CD4-positive, alpha-beta T cell (primary cell): ENCODE results near the gene TBX1. TPM values are rescaled to one million over a fixed set of nuclear protein-coding genes. Genes with fewer than 3 reads are reported as not detected.

Experiments
- ATAC-seq: fragments of 200-7000 bp; cut with Tn5 transposase; one replicate; pipeline ENCODE4 v1.10.0; 2022; ENCODE audit warnings: mild to moderate bottlenecking; ENCODE audit not compliant: poor library complexity
- CTCF ChIA-PET: fragments of 350-600 bp; sonication (Branson Sonifier 250); formaldehyde crosslinking; loops from one replicate; lab custom pipeline; 2021; ENCODE audit warnings: antibody characterized with exemption, inconsistent platforms; lab: Charles Lee
- POLR2A ChIA-PET: fragments of 350-600 bp; sonication (Branson Sonifier 250); formaldehyde crosslinking; loops from one replicate; lab custom pipeline; 2021; ENCODE audit warnings: antibody characterized with exemption, inconsistent platforms; lab: Charles Lee
- DNase-seq, 14 experiments: peaks; one replicate each; pipeline ENCODE4 v3.0.0-alpha.2; 2013 to 2020; ENCODE audit warnings: mixed read lengths in 2 of 14
- H3K27ac ChIP-seq, 2 donors: one replicate each; pipeline versions ENCODE4 v1.5.1 to v1.7.0; 2013; ENCODE audit warnings: low read length in 2 of 2, low read depth in 1 of 2, mild to moderate bottlenecking in 1 of 2
- H3K27me3 ChIP-seq, 2 experiments: 1 replicate in 1 of 2; 2 replicates in 1 of 2; pipeline versions ENCODE4 v1.6.1 to v1.7.0; 2013; ENCODE audit warnings: low read length in 2 of 2, control low read depth in 1 of 2, mild to moderate bottlenecking in 1 of 2, moderate library complexity in 1 of 2; ENCODE audit not compliant: insufficient read depth in 2 of 2, control insufficient read depth in 1 of 2
- H3K36me3 ChIP-seq: one replicate; pipeline ENCODE4 v1.6.1; 2013; ENCODE audit warnings: low read length, control low read depth; ENCODE audit not compliant: insufficient read depth
- H3K4me1 ChIP-seq: one replicate; pipeline ENCODE4 v1.6.1; 2013; ENCODE audit warnings: low read length, control low read depth; ENCODE audit not compliant: insufficient read depth
- H3K4me3 ChIP-seq: one replicate; pipeline ENCODE4 v1.5.1; 2013; ENCODE audit warnings: mild to moderate bottlenecking, low read length, moderate library complexity
- H3K9me3 ChIP-seq, 2 experiments: 1 replicate in 1 of 2; 2 replicates in 1 of 2; pipeline versions ENCODE4 v1.6.1 to v1.7.0; 2013; ENCODE audit warnings: low read length in 2 of 2, mild to moderate bottlenecking in 2 of 2, control low read depth in 1 of 2, moderate library complexity in 1 of 2; ENCODE audit not compliant: control insufficient read depth in 1 of 2, insufficient read depth in 1 of 2
- H3K27ac Mint-ChIP-seq: one replicate; pipeline ENCODE4 v1.8.0; 2020; ENCODE audit warnings: mixed read lengths
- H3K27me3 Mint-ChIP-seq: one replicate; pipeline ENCODE4 v1.8.0; 2021; ENCODE audit warnings: mixed read lengths
- H3K36me3 Mint-ChIP-seq: one replicate; pipeline ENCODE4 v1.8.0; 2021; ENCODE audit warnings: low read depth, mixed read lengths
- H3K4me1 Mint-ChIP-seq: one replicate; pipeline ENCODE4 v1.8.0; 2021; ENCODE audit warnings: low read depth, mixed read lengths
- H3K4me3 Mint-ChIP-seq: one replicate; pipeline ENCODE4 v1.8.0; 2020; ENCODE audit warnings: mild to moderate bottlenecking, mixed read lengths
- H3K9me3 Mint-ChIP-seq: one replicate; pipeline ENCODE4 v1.8.0; 2020; ENCODE audit warnings: mixed read lengths
- intact Hi-C, 2 experiments: fragments of 100-400 bp; cut with DNase I in 1 of 2; cut with micrococcal nuclease in 1 of 2; formaldehyde crosslinking; loops; one replicate each; pipeline versions ENCODE4 v1.15.1 to v1.9.0; 2023 to 2025; cut with DNase I, micrococcal nuclease
- total RNA-seq, 174 experiments: library from RNA in 2 of 174; stranded (reverse) in 2 of 174; gene quantifications; one replicate each; pipeline ENCODE4 v1.2.3 and lab custom pipeline; 2021 to 2026
- TF ChIP-seq, protein P1 (sequence below): fragments of 200-600 bp; IDR thresholded peaks from one replicate; pipeline ENCODE4 v1.8.0; 2022; ENCODE audit warnings: antibody characterized with exemption, mild to moderate bottlenecking

Gene TBX1
- total RNA-seq, 2 experiments from 2014 or later, result not detected

- H3K9me3 ChIP-seq, result peaks cover 0 to 10% of the 10 kb centered on the region in 2 experiments
- Mint-ChIP-seq H3K4me1 (no peaks in the 10 kb centered on the region), H3K4me3 (no peak overlapping the region), H3K27ac (no peak overlapping the region), H3K27me3 (peaks cover 19% of the 10 kb centered on the region), H3K36me3 (no peaks in the 10 kb centered on the region), H3K9me3 (no peaks in the 10 kb centered on the region)
- no peak overlapping the region for H3K4me3 ChIP-seq
- DNase-seq (no peak), ATAC-seq (no peak)
- peaks cover 25% of the 10 kb centered on the region for H3K4me1 ChIP-seq
- ChIA-PET POLR2A (no interaction called here), CTCF (no interaction called here)
- TF ChIP-seq, protein P1, sequence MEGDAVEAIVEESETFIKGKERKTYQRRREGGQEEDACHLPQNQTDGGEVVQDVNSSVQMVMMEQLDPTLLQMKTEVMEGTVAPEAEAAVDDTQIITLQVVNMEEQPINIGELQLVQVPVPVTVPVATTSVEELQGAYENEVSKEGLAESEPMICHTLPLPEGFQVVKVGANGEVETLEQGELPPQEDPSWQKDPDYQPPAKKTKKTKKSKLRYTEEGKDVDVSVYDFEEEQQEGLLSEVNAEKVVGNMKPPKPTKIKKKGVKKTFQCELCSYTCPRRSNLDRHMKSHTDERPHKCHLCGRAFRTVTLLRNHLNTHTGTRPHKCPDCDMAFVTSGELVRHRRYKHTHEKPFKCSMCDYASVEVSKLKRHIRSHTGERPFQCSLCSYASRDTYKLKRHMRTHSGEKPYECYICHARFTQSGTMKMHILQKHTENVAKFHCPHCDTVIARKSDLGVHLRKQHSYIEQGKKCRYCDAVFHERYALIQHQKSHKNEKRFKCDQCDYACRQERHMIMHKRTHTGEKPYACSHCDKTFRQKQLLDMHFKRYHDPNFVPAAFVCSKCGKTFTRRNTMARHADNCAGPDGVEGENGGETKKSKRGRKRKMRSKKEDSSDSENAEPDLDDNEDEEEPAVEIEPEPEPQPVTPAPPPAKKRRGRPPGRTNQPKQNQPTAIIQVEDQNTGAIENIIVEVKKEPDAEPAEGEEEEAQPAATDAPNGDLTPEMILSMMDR, result no peak
- no peak overlapping the region for H3K27ac ChIP-seq
- H3K27me3 ChIP-seq, result peaks cover 15 to 26% of the 10 kb centered on the region in 2 experiments
- intact Hi-C loops, result no loop called here
- H3K36me3 ChIP-seq, result no peaks in the 10 kb centered on the region
Observed at GRCh38 chr22:19727310-19728150, 33.0 kb upstream of the TBX1 start.

DNA sequence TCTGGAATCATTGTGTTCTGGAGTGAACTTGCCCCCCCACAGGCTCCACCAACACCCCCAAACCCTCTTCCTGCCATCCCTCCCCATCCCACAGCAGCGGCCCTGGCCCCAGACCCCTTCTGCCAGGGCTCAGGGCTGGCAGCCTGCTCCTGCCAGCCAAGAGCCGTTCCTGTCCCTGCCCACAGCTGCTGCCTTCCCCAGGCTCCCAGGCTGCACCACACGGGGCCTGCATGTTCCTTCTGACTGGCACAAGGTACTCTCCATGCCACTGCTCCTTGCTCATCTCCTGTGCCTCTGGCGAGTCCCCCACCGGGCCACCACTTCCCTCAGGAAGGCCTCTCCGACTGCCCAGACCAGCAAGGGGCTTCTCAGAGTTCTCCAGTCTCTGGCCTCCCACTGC lies 32.3 kb upstream of the TBX1 start:
- peaks cover 0 to 3% of the 10 kb centered on the region in 2 experiments for H3K9me3 ChIP-seq
- H3K4me1 Mint-ChIP-seq, result no peaks in the 10 kb centered on the region
- TF ChIP-seq, protein P1, result no peak
- ATAC-seq (no peak), DNase-seq (no peak)
- H3K36me3 Mint-ChIP-seq, result no peaks in the 10 kb centered on the region
- POLR2A ChIA-PET, result no interaction called here
- CTCF ChIA-PET, result no interaction called here
- no peak overlapping the region for H3K27ac Mint-ChIP-seq
- H3K4me3 ChIP-seq, result no peak overlapping the region
- peaks cover 8 to 19% of the 10 kb centered on the region in 2 experiments for H3K27me3 ChIP-seq
- peaks cover 12% of the 10 kb centered on the region for H3K27me3 Mint-ChIP-seq
- H3K27ac ChIP-seq, result no peak overlapping the region
- H3K9me3 Mint-ChIP-seq, result no peaks in the 10 kb centered on the region
- intact Hi-C loops, result no loop called here
- no peak overlapping the region for H3K4me3 Mint-ChIP-seq
- no peaks in the 10 kb centered on the region for H3K36me3 ChIP-seq
- H3K4me1 ChIP-seq, result peaks cover 17% of the 10 kb centered on the region

DNA sequence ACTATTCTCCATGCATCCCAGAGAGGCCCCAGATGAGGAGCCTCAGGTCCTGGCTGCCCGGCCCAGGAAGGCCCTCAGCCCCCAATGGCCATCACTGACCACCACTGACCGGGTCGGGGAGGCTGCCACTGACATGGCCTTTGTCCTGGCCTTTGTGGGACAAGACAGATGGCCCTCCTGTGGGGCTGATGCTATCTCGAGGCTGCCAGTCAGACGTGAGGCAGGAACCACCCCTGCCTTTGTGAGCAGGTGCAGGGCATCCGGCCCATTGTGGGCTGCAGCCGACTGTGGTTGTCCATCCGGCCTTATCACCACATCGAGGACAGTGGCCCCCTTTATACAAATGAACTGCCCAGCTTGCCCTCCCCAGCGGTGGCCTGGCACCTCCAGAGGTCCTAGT lies 31.7 kb upstream of the TBX1 start:
- CTCF ChIA-PET, result no interaction called here
- intact Hi-C loops, result no loop called here
- peaks cover 11% of the 10 kb centered on the region for H3K27me3 Mint-ChIP-seq

More for the DNA sequence above, 31.7 kb upstream of the TBX1 start:
- H3K4me1 ChIP-seq, result peaks cover 13% of the 10 kb centered on the region
- TF ChIP-seq, protein P1, result no peak
- DNase-seq, result no peak
- no peak for ATAC-seq
- Mint-ChIP-seq H3K27ac (no peak overlapping the region), H3K4me3 (no peak overlapping the region), H3K36me3 (no peaks in the 10 kb centered on the region), H3K9me3 (no peaks in the 10 kb centered on the region), H3K4me1 (no peaks in the 10 kb centered on the region)
- peaks cover 7 to 14% of the 10 kb centered on the region in 2 experiments for H3K27me3 ChIP-seq
- H3K9me3 ChIP-seq, result peaks cover 0 to 3% of the 10 kb centered on the region in 2 experiments
- POLR2A ChIA-PET, result no interaction called here
- H3K4me3 ChIP-seq, result no peak overlapping the region
- no peak overlapping the region for H3K27ac ChIP-seq
- no peaks in the 10 kb centered on the region for H3K36me3 ChIP-seq
